ENCODE data around the gene APLP2.

- TF ChIP-seq CTCF (IDR thresholded peaks at IDR 0.05; ENCODE audit: poor library complexity, severe bottlenecking), result no peak
- TF ChIP-seq POLR2AphosphoS5 (IDR thresholded peaks at IDR 0.05), result no peak
- no peak for TF ChIP-seq RAD21 (conservative IDR thresholded peaks at IDR 0.05)
- TF ChIP-seq REST (IDR thresholded peaks at IDR 0.05; ENCODE audit: borderline replicate concordance), result no peak
These were observed 101.8 kb downstream of the APLP2 start for GRCh38 chr11:130171534-130171933.

Data from neural cell (in vitro differentiated cells).